IMR-90 (cell line): ENCODE results near the gene THBS4.

Experiments used
- BHLHE40 ChIP-seq: fragments of 150-350 bp; IDR thresholded peaks from 2 replicates; pipeline ENCODE4 v1.6.1; 2016; ENCODE audit warnings: mild to moderate bottlenecking, low read depth, low read length
- CEBPB ChIP-seq: IDR thresholded peaks from 2 replicates; pipeline ENCODE4 v1.6.1; 2012; ENCODE audit warnings: low read depth, low read length, improper control_type of control experiment
- CHD1 ChIP-seq: IDR thresholded peaks from 2 replicates; pipeline ENCODE4 v1.6.1; 2012; ENCODE audit warnings: low read depth, low read length, improper control_type of control experiment
- CTCF ChIP-seq: conservative IDR thresholded peaks from 2 replicates; pipeline ENCODE4 v1.5.1; 2012; ENCODE audit warnings: mild to moderate bottlenecking, low read depth, low read length, improper control_type of control experiment
- FOS ChIP-seq: fragments of 150-350 bp; IDR thresholded peaks from 2 replicates; pipeline ENCODE4 v1.6.1; 2016; ENCODE audit warnings: low read depth, low read length
- MAFK ChIP-seq: IDR thresholded peaks from 2 replicates; pipeline ENCODE4 v1.6.1; 2012; ENCODE audit warnings: low read depth, low read length, improper control_type of control experiment
- MAZ ChIP-seq: IDR thresholded peaks from 2 replicates; pipeline ENCODE4 v1.6.1; 2012; ENCODE audit warnings: low read depth, mild to moderate bottlenecking, low read length, improper control_type of control experiment, moderate library complexity, borderline replicate concordance
- MXI1 ChIP-seq: IDR thresholded peaks from 2 replicates; pipeline ENCODE4 v1.6.1; 2012; ENCODE audit warnings: low read depth, mild to moderate bottlenecking, low read length, moderate library complexity, borderline replicate concordance
- POLR2A ChIP-seq: IDR thresholded peaks from 2 replicates; pipeline ENCODE4 v1.6.1; 2012; ENCODE audit warnings: mild to moderate bottlenecking, low read depth, low read length
- RCOR1 ChIP-seq: IDR thresholded peaks from 2 replicates; pipeline ENCODE4 v1.6.1; 2012; ENCODE audit warnings: mild to moderate bottlenecking, low read length, improper control_type of control experiment; ENCODE audit not compliant: insufficient replicate concordance
- SMC3 ChIP-seq: fragments of 150-350 bp; IDR thresholded peaks from 2 replicates; pipeline ENCODE4 v1.6.1; 2016; ENCODE audit warnings: low read depth, mild to moderate bottlenecking, antibody characterized with exemption, low read length, moderate library complexity
- TF ChIP-seq, protein P1 (sequence below): fragments of 150-350 bp; IDR thresholded peaks from 2 replicates; pipeline ENCODE4 v1.6.1; 2017; ENCODE audit warnings: mild to moderate bottlenecking, antibody characterized with exemption, low read length, low read depth

GRCh38 chr5:80069251-80069800, 34.2 kb downstream of the THBS4 start:
- TF ChIP-seq POLR2A (no peak), CTCF (no peak), BHLHE40 (no peak), SMC3 (no peak), MAFK (no peak), CHD1 (no peak), CEBPB (no peak), RCOR1 (no peak), MXI1 (no peak), MAZ (no peak), FOS (no peak)
- TF ChIP-seq, protein P1, sequence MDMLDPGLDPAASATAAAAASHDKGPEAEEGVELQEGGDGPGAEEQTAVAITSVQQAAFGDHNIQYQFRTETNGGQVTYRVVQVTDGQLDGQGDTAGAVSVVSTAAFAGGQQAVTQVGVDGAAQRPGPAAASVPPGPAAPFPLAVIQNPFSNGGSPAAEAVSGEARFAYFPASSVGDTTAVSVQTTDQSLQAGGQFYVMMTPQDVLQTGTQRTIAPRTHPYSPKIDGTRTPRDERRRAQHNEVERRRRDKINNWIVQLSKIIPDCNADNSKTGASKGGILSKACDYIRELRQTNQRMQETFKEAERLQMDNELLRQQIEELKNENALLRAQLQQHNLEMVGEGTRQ: no peak
